HG02763 (cell line): ENCODE measurements around the gene CCDC188.
"Not testable (repeated sequence)": the region's sequence is repeated elsewhere in the genome, so short reads cannot be mapped to it uniquely, and the experiment has no call there.

ENCODE experiments used
- ATAC-seq: cut with Tn5 transposase; IDR thresholded peaks from one replicate; pipeline ENCODE4 v1.9.1; 2021; ENCODE audit warnings: mild to moderate bottlenecking, moderate library complexity; ENCODE audit not compliant: unreplicated experiment

CCDC188 gene

DNA sequence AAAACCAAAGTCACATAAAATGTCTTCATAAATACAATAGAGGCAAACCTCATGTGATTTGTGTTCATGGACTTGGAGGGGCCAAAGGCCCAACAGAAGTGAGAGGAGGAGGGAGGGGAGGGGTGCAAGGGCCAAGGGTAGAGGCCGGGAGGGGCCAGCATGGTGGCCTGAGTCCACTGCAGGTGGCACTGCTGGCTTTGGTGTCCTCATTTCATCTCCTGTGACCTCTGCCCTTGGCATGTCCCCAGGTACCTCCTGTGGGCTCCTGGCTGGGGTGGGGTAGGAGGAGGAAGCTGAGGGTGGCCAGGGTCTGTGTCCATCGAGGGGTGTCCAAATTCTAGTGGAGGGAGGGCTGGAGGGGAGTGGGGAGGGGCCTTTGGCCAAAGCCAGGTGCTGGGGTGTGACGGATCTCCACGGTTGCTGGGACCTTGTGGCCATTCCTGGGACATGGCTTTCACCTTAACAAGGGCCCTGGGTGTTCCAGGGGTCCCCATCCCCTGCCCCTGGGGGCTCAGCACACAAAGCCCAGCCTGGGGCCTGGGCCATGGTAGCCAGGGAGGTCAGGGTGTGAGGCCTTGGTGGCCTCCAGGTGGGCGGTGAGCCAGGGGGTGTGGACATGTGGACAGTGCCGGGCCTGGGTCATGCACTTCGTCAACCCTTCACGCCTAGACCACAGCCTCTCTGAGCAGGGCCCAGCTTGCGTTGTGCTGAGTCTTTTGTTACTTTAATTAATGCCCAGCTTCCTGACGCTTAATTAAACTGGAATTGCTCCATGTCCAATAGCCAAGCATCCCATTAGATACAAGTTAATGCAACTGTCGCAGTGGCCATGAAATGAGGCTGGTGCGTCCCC lies 20.7 kb upstream of the CCDC188 start:
- ATAC-seq, result no peak

DNA sequence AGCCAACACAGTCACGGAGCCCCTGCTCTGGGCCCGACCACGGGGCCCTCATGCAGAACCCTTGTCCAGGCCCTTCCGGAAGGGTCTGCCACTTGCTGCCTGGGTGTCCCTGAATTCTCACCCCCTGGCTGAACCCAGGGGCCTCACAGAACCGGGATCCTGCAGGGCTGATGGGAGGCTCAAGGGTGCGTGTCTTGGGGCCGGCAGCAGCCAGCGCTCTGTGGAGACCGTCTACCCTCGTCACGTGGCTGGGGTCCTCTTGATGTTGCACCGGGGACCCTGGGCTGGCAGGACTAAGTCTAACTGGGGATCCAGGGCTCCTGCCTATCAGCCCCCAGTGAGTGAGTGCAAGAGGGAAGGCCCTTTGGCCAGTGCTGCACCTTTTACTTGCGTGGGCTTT lies 19.3 kb upstream of the CCDC188 start:
- no peak for ATAC-seq

DNA sequence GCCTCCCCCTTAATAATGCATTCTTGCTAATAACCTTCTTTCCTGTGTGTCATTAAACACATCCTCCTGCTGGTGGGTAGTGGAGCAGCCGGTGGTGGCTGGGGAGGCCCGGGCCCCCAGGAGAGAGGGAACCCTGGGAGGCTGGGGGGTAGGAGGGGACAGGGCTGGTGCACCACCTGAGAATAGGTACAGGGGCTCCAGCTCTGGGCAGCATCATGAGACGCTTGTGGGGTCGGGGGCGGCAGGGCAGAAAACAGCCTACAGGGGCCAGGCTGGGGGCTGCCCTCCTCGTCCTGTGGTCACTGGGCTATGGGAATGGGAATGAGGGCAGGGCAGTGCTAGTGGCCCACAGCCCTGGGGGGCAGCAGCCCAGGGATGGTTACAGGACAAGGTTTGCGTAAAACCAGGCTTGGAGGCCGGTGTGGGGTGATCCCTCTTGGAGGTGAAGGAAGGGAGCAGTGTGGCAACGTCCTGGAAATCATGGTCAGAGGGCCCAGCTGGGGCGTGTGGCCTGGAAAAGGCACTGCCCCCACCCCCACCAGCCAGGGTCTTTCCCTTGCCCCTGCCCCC lies 18.5 kb upstream of the CCDC188 start:
- ATAC-seq, result no peak

GRCh38 chr22:20167643-20168322 lies 16.9 kb upstream of the CCDC188 start:
- no peak for ATAC-seq

DNA sequence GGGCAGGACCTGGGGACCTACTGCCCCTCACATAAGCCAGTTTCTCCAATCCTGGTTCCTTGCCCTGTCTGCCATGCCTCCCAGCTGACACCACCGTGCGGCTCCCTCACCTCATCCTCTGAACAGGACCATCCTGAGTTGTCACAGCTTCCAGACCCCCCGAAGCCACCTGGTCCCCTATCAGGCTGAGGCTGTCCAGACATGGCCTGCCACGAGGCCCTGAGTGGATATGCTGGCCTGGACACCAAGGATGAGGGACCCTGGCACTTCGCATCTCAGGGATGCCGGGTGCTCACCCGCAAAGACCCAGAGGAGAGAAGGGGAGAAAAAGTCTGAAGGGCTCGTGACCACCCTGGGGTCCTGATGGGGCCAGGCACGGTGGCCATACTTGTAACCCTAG lies 15.8 kb upstream of the CCDC188 start:
- ATAC-seq, result no peak

DNA sequence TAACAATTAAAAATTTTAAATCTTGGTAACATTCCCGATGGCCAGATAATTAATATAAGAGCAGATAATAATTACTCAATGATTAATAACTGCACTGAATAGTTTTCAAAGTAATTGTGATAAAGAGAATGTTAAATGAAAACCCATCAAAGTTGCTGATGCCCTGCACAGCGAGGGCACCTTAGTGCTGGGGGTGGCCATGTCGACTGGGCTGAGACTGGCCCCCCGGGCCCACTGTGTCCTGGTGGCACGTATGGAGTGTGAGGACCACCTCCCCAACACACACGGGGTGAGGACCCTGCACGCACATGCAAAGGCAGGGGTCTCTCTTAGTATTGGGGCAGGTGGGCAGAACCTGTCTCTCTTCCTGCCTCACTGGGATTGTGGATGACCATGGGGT lies 15.1 kb upstream of the CCDC188 start:
- ATAC-seq, result no peak

- ATAC-seq, result no peak
These were observed 14.6 kb upstream of the CCDC188 start for GRCh38 chr22:20165421-20165820.

DNA sequence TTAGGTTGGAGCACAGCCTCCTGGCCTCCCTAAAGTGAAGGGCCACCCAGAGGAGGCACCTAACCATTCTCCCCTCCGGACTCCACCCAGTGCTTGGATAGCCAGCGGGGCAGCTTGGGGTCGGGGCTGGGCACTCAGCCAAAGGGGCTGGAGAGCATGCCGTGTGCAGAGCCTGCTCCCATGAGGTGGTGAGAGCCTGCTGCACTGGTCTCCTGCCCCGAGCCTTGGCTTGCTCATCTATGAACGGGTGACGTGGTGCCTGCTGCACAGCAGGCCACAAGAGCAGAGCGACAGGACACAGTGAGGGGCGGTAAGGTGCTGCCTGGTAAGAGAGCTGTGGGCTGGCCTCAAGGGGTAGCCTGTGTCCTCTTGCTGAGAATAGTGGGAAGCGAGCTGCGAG lies 14.0 kb upstream of the CCDC188 start:
- ATAC-seq, result no peak

- ATAC-seq, result no peak
These were observed 9.2 kb upstream of the CCDC188 start for GRCh38 chr22:20160041-20160440.

- not testable (repeated sequence) for ATAC-seq
These were observed 8.7 kb upstream of the CCDC188 start for GRCh38 chr22:20159531-20159930.

GRCh38 chr22:20159076-20159475 lies 8.2 kb upstream of the CCDC188 start:
- no peak for ATAC-seq

DNA sequence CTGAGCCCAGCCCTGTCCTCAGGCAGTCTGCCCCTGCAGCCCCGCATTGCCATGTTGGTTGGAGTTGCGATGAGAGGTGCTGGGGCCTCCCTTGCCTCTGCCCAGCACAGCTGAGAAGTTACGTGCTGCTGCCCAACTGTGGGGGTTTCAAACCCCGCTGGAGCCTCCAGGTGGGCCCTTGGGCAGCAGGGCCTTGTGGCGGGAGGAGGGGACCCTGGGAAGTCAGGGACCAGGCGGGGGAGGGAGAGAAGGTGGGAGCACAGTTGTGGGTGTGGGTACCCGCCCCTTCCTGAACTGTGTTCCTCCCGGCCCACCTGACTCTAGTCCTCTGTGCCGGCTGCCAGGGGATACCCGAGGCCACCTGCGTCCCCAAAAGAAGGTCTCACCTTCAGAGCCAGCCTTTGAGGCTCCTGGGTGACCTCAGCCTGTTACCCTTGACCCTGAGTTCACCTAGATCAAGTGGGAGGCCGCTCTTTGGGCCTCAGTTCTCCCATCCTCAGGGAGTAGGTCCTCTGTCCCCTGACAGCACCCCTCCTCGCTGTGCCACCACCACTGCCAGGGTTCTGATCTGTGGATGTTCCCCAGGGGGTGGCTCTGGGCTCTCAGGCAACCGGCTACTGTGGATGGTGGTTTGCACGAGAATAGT lies 7.7 kb upstream of the CCDC188 start:
- no peak for ATAC-seq

GRCh38 chr22:20157430-20158183 lies 6.8 kb upstream of the CCDC188 start:
- no peak for ATAC-seq

GRCh38 chr22:20156611-20157429 lies 6.0 kb upstream of the CCDC188 start:
- ATAC-seq, result no peak

- no peak for ATAC-seq
These were observed 5.2 kb upstream of the CCDC188 start for GRCh38 chr22:20156042-20156389.

DNA sequence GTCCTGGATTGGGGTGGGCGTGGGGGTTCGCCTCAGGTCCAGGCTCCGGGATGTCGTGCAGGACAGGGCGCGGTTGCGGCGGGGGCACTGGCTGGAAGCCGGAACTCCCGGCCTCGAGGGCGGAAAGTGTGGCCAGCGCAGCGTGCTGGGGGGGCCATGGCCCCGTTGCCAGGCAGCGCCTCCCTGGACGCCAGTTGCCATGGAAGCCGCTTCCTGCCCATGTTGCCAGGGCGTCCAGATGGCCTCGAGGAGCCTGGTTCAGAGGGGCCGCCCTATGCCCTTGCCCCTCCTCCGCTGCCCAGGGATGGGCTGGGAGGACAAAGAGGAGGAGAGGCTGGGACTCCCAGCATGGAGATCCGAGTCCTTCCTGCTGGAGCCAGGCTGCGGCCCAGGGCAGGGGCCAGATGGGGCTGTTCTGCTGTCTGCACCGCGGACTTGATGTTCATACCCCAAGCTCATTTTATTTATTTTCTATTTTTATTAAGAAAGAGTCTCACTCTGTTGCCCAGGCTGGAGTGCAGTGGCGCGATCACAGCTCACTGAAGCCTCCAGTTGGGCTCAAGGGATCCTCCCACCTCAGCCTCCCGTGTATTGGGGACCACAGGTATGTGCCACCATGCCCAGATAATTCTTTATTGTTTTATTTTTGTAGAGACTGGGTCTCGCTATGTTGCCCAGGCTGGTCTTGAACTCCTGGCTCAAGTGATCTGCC lies 4.6 kb upstream of the CCDC188 start:
- ATAC-seq, result no peak

DNA sequence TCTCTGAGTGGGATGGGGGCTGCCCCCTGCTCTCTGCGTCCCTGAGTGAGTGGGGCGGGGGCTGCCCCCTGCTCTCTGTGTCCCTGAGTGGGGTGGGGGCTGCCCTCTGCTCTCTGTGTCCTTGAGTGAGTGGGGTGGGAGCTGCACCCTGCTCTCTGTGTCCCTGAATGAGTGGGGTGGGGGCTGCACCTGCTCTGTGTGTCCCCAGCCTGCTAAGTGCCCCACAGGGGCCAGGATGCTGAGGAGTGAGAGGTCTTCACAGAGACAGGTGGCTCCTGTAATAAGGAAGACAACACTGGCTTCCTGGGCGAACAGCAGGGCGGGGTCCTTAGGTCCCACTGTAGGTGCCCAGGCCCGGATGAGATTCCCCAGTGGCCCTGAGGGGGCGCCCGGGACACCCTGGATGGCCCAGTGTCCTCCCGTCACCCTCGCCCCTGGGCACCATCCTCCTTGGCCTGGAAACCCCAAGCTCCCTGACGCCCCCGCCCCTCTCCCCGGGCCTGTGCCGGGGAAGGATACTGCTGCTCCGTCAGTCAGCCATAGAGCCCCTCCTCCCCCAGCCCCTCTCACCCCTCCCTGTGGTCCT lies 3.8 kb upstream of the CCDC188 start:
- no peak for ATAC-seq

DNA sequence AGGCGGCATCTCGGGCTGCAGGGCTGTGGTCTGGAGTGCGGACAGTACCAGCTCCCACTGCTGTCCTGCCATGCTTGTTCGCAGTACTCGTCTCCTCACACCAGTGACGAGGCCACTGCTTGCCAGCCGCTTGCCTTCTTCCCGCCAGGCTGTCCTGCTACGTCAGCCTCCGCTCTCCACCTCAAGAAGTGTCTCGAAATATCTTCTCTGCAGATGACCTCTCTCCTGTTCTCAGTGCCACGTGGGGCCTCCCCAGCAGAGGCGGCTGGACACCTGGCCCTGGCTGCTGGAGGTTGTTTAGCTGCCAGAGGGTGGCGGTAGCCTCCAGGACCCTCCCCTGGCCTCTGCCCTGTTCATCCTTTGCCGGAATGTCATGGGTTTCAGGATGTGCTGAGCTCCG lies 3.1 kb upstream of the CCDC188 start:
- ATAC-seq, result no peak

GRCh38 chr22:20152464-20152890 lies 1.6 kb upstream of the CCDC188 start:
- no peak for ATAC-seq
